ENCODE results near the gene GABPB1. TPM values are rescaled to one million over a fixed set of nuclear protein-coding genes. Genes with fewer than 3 reads are reported as not detected.
A peak's percentile ranks its signal among the peaks of the same experiment; 100 is the strongest.

The GABPB1 gene
- total RNA-seq, 1 donor from 2014 or later = 80.7 TPM

DNA sequence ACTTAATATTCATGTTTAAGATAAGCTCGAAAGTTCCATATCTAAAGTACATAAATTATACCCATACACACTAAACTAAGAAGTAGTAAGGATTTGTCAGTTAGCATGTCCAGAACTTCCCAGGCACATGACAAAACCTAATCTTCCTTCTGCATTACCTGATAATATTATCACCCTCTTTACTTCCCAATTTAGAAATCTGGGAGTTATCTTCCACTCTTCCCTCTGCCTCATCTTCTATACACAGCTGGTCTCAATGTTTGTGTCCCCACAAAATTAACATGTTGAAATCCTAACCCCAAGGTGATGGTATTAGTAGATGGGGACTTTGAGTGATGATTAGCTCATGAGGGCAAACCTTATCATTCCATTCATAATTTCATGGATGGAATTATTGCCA, 15.3 kb downstream of the GABPB1 start:
- peaks cover 26% of the 10 kb centered on the region for H3K36me3 Mint-ChIP-seq (ENCODE audit: low read depth)
- no peaks in the 10 kb centered on the region for H3K27me3 Mint-ChIP-seq (ENCODE audit: insufficient read depth)
- intact Hi-C loops (cut with micrococcal nuclease) = no loop called here
- no peak overlapping the region for H3K27ac Mint-ChIP-seq
- H3K4me3 Mint-ChIP-seq = no peak overlapping the region
- peaks cover 35% of the 10 kb centered on the region for H3K4me1 Mint-ChIP-seq (ENCODE audit: low read depth)
- H3K9me3 Mint-ChIP-seq = no peaks in the 10 kb centered on the region
- DNase-seq (ENCODE audit: low spot score) = no peak

- no peak for DNase-seq (ENCODE audit: low spot score)
- H3K27ac Mint-ChIP-seq = no peak overlapping the region
- peaks cover 43% of the 10 kb centered on the region for H3K4me1 Mint-ChIP-seq (ENCODE audit: low read depth)
- intact Hi-C loops (cut with micrococcal nuclease) = no loop called here
- H3K36me3 Mint-ChIP-seq (ENCODE audit: low read depth) = peaks cover 30% of the 10 kb centered on the region
- no peaks in the 10 kb centered on the region for H3K27me3 Mint-ChIP-seq (ENCODE audit: insufficient read depth)
- no peaks in the 10 kb centered on the region for H3K9me3 Mint-ChIP-seq
- H3K4me3 Mint-ChIP-seq = no peak overlapping the region
These were observed 19.7 kb downstream of the GABPB1 start for GRCh38 chr15:50335251-50335650.

GRCh38 chr15:50333229-50333628, 21.8 kb downstream of the GABPB1 start:
- no peak overlapping the region for H3K4me3 Mint-ChIP-seq
- no peak for DNase-seq (ENCODE audit: low spot score)
- no peaks in the 10 kb centered on the region for H3K9me3 Mint-ChIP-seq
- peaks cover 34% of the 10 kb centered on the region for H3K4me1 Mint-ChIP-seq (ENCODE audit: low read depth)
- H3K36me3 Mint-ChIP-seq (ENCODE audit: low read depth) = peaks cover 27% of the 10 kb centered on the region
- no peaks in the 10 kb centered on the region for H3K27me3 Mint-ChIP-seq (ENCODE audit: insufficient read depth)
- H3K27ac Mint-ChIP-seq = no peak overlapping the region
- intact Hi-C loops (cut with micrococcal nuclease) = no loop called here

GRCh38 chr15:50330921-50331320, 24.1 kb downstream of the GABPB1 start:
- H3K27ac Mint-ChIP-seq = peak overlapping the region; percentile 69
- intact Hi-C loops (cut with micrococcal nuclease) = loop anchor here (1.0 kb wide), 2 partner anchors 22 to 47 kb away; no protein-coding TSS in a partner anchor
- H3K36me3 Mint-ChIP-seq (ENCODE audit: low read depth) = peaks cover 28% of the 10 kb centered on the region
- no peaks in the 10 kb centered on the region for H3K9me3 Mint-ChIP-seq
- no peak for DNase-seq (ENCODE audit: low spot score)
- no peak overlapping the region for H3K4me3 Mint-ChIP-seq
- H3K4me1 Mint-ChIP-seq (ENCODE audit: low read depth) = peaks cover 34% of the 10 kb centered on the region
- H3K27me3 Mint-ChIP-seq (ENCODE audit: insufficient read depth) = no peaks in the 10 kb centered on the region

DNA sequence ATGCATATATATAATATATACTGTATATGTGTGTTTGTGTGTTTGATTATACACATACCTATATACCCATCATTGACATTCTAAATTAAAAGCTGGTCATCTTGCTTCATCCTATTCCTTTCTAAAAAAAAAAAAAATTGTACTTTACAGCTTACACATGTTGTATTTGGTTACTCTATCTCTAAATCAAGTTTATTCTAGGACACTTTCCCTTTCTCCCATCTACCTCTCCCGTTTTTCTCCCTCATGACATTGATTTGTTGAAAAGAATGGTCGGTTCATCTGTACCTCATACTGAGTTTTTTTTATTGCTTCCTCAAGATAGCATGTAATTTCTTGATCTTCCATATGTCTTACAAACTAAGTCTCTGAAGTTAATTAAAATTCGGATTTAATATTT, 26.9 kb downstream of the GABPB1 start:
- Mint-ChIP-seq H3K27me3 (ENCODE audit: insufficient read depth) (no peaks in the 10 kb centered on the region), H3K9me3 (no peaks in the 10 kb centered on the region), H3K4me1 (ENCODE audit: low read depth) (peaks cover 26% of the 10 kb centered on the region), H3K4me3 (no peak overlapping the region), H3K27ac (no peak overlapping the region), H3K36me3 (ENCODE audit: low read depth) (peaks cover 25% of the 10 kb centered on the region)
- no peak for DNase-seq (ENCODE audit: low spot score)
- intact Hi-C loops (cut with micrococcal nuclease) = no loop called here

DNA sequence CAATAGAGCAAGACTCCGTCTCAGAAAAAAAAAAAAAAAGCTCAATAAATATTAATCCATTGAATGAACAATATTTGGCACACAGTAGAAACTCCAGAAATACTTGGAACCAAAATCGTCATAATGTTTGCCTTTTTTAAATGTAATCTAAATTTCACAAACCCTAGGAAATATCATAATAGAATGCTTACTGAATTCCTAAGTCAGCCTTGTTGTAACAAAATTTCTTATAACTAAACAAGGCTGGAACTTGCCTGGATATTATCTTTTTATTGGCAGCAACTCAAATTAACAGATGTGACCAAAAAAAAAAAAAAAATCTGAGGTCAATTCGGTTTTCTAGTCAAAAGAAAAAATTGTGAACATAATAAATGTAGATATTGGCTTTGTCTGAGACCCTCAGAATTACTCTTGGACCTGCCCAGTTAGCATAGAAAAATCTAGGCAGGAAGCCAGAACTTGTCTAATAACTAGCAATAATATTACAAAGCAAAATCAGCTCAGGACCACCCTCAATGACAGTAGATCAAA, 33.3 kb downstream of the GABPB1 start:
- no peak overlapping the region for H3K27ac Mint-ChIP-seq
- H3K9me3 Mint-ChIP-seq = no peaks in the 10 kb centered on the region
- no peak for DNase-seq (ENCODE audit: low spot score)
- peaks cover 32% of the 10 kb centered on the region for H3K4me1 Mint-ChIP-seq (ENCODE audit: low read depth)
- no peaks in the 10 kb centered on the region for H3K27me3 Mint-ChIP-seq (ENCODE audit: insufficient read depth)
- intact Hi-C loops (cut with micrococcal nuclease) = no loop called here
- H3K4me3 Mint-ChIP-seq = no peak overlapping the region
- H3K36me3 Mint-ChIP-seq (ENCODE audit: low read depth) = peaks cover 9% of the 10 kb centered on the region

GRCh38 chr15:50320504-50320903, 34.5 kb downstream of the GABPB1 start:
- no peak overlapping the region for H3K4me3 Mint-ChIP-seq
- H3K9me3 Mint-ChIP-seq = no peaks in the 10 kb centered on the region
- peak overlapping the region; percentile 16 for H3K27ac Mint-ChIP-seq
- no peak for DNase-seq (ENCODE audit: low spot score)
- intact Hi-C loops (cut with micrococcal nuclease) = no loop called here
- H3K36me3 Mint-ChIP-seq (ENCODE audit: low read depth) = peaks cover 9% of the 10 kb centered on the region
- no peaks in the 10 kb centered on the region for H3K27me3 Mint-ChIP-seq (ENCODE audit: insufficient read depth)
- H3K4me1 Mint-ChIP-seq (ENCODE audit: low read depth) = peaks cover 32% of the 10 kb centered on the region

GRCh38 chr15:50318697-50319096, 36.3 kb downstream of the GABPB1 start:
- peaks cover 6% of the 10 kb centered on the region for H3K36me3 Mint-ChIP-seq (ENCODE audit: low read depth)
- H3K4me3 Mint-ChIP-seq = peak overlapping the region; percentile 24
- H3K27ac Mint-ChIP-seq = peak overlapping the region; percentile 81
- H3K27me3 Mint-ChIP-seq (ENCODE audit: insufficient read depth) = no peaks in the 10 kb centered on the region
- H3K4me1 Mint-ChIP-seq (ENCODE audit: low read depth) = peaks cover 31% of the 10 kb centered on the region
- no peak for DNase-seq (ENCODE audit: low spot score)
- H3K9me3 Mint-ChIP-seq = no peaks in the 10 kb centered on the region
- intact Hi-C loops (cut with micrococcal nuclease) = loop anchor here (5.0 kb wide), 3 partner anchors 251 to 1081 kb away; no protein-coding TSS in a partner anchor

DNA sequence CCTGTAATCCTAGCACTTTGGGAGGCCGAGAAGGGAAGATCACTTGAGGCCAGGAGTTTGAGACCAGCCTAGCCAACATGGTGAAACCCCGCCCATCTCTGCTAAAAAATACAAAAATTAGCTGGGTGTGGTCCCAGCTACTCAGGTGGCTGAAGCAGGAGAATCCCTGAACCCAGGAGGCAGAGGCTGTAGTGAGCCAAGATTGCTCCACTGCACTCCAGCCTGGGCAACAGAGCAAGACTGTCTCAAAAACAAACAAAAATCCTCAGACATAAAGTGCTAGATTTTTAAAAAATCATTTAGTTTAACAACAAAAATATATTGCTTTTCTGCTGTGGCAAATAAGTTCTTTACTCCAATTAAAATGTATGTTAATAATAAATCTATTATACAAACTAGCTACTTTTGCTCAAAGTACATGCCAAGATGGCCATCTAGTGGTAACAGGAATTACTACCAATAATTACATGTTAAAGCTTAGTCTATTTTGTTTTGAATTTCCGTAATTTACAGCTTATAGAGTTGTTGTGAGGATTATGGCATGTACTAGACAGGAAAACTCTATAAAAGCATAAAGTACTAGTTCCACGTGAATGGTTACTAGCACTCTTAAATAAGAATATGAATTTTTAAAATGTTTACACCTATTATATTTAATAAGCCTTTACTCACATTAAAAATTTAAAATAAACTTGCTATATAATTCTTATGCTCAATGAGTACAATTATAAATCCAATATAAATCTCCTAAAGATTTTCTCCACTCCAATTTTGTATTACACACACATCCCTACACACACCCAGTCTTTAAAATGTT, 39.0 kb downstream of the GABPB1 start:
- Mint-ChIP-seq H3K36me3 (ENCODE audit: low read depth) (peaks cover 7% of the 10 kb centered on the region), H3K4me1 (ENCODE audit: low read depth) (peaks cover 44% of the 10 kb centered on the region), H3K27ac (no peak overlapping the region), H3K4me3 (no peak overlapping the region), H3K27me3 (ENCODE audit: insufficient read depth) (no peaks in the 10 kb centered on the region), H3K9me3 (no peaks in the 10 kb centered on the region)
- no peak for DNase-seq (ENCODE audit: low spot score)
- intact Hi-C loops (cut with micrococcal nuclease) = loop anchor here (1.0 to 5.0 kb wide), 5 partner anchors 55 to 1079 kb away; no protein-coding TSS in a partner anchor

- no peak overlapping the region for H3K27ac Mint-ChIP-seq
- H3K4me3 Mint-ChIP-seq = no peak overlapping the region
- no peaks in the 10 kb centered on the region for H3K27me3 Mint-ChIP-seq (ENCODE audit: insufficient read depth)
- H3K9me3 Mint-ChIP-seq = peaks cover 12% of the 10 kb centered on the region
- intact Hi-C loops (cut with micrococcal nuclease) = loop anchor here (5.0 kb wide), 1 partner anchor 65 kb away; no protein-coding TSS in a partner anchor
- H3K36me3 Mint-ChIP-seq (ENCODE audit: low read depth) = peaks cover 26% of the 10 kb centered on the region
- DNase-seq (ENCODE audit: low spot score) = no peak
- peaks cover 23% of the 10 kb centered on the region for H3K4me1 Mint-ChIP-seq (ENCODE audit: low read depth)
These were observed 42.4 kb downstream of the GABPB1 start for GRCh38 chr15:50312636-50313035.

DNA sequence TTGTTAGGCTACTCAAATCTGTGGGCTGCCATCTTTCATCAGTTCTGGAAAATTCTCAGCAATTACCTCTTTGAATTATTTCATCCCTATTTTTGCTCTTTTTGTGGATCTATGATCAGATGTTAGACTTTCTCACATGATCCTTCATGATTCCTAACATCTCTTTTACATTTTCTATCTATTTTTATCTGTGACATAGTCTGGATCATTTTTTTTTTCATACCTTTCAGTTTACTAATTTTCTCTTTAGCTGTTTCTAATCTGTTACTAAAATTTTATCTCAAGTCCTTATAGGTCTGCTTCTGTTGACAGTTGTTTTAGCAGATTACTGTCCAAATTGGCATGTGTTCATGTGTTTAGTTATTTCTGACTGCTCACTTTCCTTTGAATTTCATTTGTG, 47.2 kb downstream of the GABPB1 start:
- Mint-ChIP-seq H3K27ac (no peak overlapping the region), H3K9me3 (peaks cover 18% of the 10 kb centered on the region), H3K36me3 (ENCODE audit: low read depth) (peaks cover 55% of the 10 kb centered on the region), H3K4me1 (ENCODE audit: low read depth) (peaks cover 14% of the 10 kb centered on the region), H3K4me3 (no peak overlapping the region), H3K27me3 (ENCODE audit: insufficient read depth) (no peaks in the 10 kb centered on the region)
- intact Hi-C loops (cut with micrococcal nuclease) = no loop called here
- no peak for DNase-seq (ENCODE audit: low spot score)

- Mint-ChIP-seq H3K9me3 (peaks cover 18% of the 10 kb centered on the region), H3K4me1 (ENCODE audit: low read depth) (no peaks in the 10 kb centered on the region), H3K36me3 (ENCODE audit: low read depth) (peaks cover 64% of the 10 kb centered on the region), H3K27ac (no peak overlapping the region), H3K27me3 (ENCODE audit: insufficient read depth) (no peaks in the 10 kb centered on the region), H3K4me3 (no peak overlapping the region)
- DNase-seq (ENCODE audit: low spot score) = no peak
- intact Hi-C loops (cut with micrococcal nuclease) = no loop called here
These were observed 50.2 kb downstream of the GABPB1 start for GRCh38 chr15:50304836-50305235.

DNA sequence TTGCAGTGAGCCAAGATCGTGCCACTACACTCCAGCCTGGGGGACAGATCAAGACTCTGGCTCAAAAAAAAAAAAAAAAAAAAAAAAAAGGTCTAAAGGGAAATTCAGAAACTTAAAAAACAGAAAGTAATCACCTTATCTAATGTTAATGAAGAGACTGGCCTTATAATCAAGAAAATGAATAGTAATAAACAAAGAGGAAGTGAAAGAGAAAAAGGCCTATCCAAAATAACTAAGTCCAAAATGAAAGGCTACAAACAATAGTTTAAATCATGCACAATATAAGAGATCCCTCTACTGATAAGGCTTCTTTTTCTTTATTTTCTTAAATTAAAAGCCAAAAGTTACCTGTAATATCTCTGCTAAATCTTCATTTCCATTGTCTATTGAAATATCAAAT, 52.4 kb downstream of the GABPB1 start:
- H3K4me1 Mint-ChIP-seq (ENCODE audit: low read depth) = no peaks in the 10 kb centered on the region
- H3K36me3 Mint-ChIP-seq (ENCODE audit: low read depth) = peaks cover 49% of the 10 kb centered on the region

More for the DNA sequence above, 52.4 kb downstream of the GABPB1 start:
- H3K27ac Mint-ChIP-seq = no peak overlapping the region
- H3K27me3 Mint-ChIP-seq (ENCODE audit: insufficient read depth) = no peaks in the 10 kb centered on the region
- no peak overlapping the region for H3K4me3 Mint-ChIP-seq
- intact Hi-C loops (cut with micrococcal nuclease) = no loop called here
- H3K9me3 Mint-ChIP-seq = peaks cover 5% of the 10 kb centered on the region
- no peak for DNase-seq (ENCODE audit: low spot score)

All from activated T-helper 1 cell treated with anti-CD3 and anti-CD28 coated beads, Interleukin-12 subunit alpha, Interleukin-12 subunit beta, Interleukin-2, Interleukin-4 antibody, amounts not matched to agents 30 ng/mL and 10 ng/mL and 1 ng/mL, durations not matched to agents 14 hours and 24 hours and 36 hours (primary cell).